ENCODE measurements around the gene SAP130.
A peak's percentile ranks its signal among the peaks of the same experiment; 100 is the strongest.

SAP130 gene

GRCh38 chr2:128027801-128028667 lies at the start of gene SAP130:
TSS of gene SAP130 (minus strand) at chr2:128028059. CDS start at chr2:128026292, 1,767 bp downstream.
- Histone ChIP-seq H3K9me3 (no peaks in the 10 kb centered on the region), H3K36me3 (peaks cover 3% of the 10 kb centered on the region), H3K4me1 (ENCODE audit: control insufficient read depth in 1 of 2, insufficient read depth in 1 of 2, low read depth in 1 of 2, low read length in 1 of 2) (peaks cover 24 to 25% of the 10 kb centered on the region in 2 experiments), H3K4me3 (ENCODE audit: low read depth in 1 of 2, low read length in 1 of 2) (peak within 1 kb of the TSS; percentile 87 to 99), H3K27ac (peak within 1 kb of the TSS; percentile 95), H3K27me3 (peaks cover 3% of the 10 kb centered on the region)
- TF ChIP-seq CTCF (IDR thresholded peaks at IDR 0.05), result peak; percentile 48

GRCh38 chr2:128076461-128077106 lies 48.7 kb upstream of the SAP130 start:
- Histone ChIP-seq H3K9me3 (no peaks in the 10 kb centered on the region), H3K27ac (no peak overlapping the region), H3K36me3 (no peaks in the 10 kb centered on the region), H3K4me1 (ENCODE audit: control insufficient read depth in 1 of 2, insufficient read depth in 1 of 2, low read depth in 1 of 2, low read length in 1 of 2) (no peaks in the 10 kb centered on the region), H3K4me3 (ENCODE audit: low read depth in 1 of 2, low read length in 1 of 2) (no peak overlapping the region), H3K27me3 (no peaks in the 10 kb centered on the region)
- no peak for TF ChIP-seq CTCF (IDR thresholded peaks at IDR 0.05)

- Histone ChIP-seq H3K27me3 (no peaks in the 10 kb centered on the region), H3K9me3 (no peaks in the 10 kb centered on the region), H3K4me1 (ENCODE audit: control insufficient read depth in 1 of 2, insufficient read depth in 1 of 2, low read depth in 1 of 2, low read length in 1 of 2) (no peaks in the 10 kb centered on the region), H3K4me3 (ENCODE audit: low read depth in 1 of 2, low read length in 1 of 2) (no peak overlapping the region), H3K27ac (no peak overlapping the region), H3K36me3 (no peaks in the 10 kb centered on the region)
- no peak for TF ChIP-seq CTCF (IDR thresholded peaks at IDR 0.05)
Measured at GRCh38 chr2:128073278-128073677, 45.4 kb upstream of the SAP130 start.

- H3K27ac ChIP-seq, result no peak overlapping the region
- no peak overlapping the region for H3K4me3 ChIP-seq (ENCODE audit: low read depth in 1 of 2, low read length in 1 of 2)
- H3K27me3 ChIP-seq, result no peaks in the 10 kb centered on the region
- H3K36me3 ChIP-seq, result no peaks in the 10 kb centered on the region
- H3K9me3 ChIP-seq, result no peaks in the 10 kb centered on the region
- TF ChIP-seq CTCF (IDR thresholded peaks at IDR 0.05), result no peak
- no peaks in the 10 kb centered on the region for H3K4me1 ChIP-seq (ENCODE audit: control insufficient read depth in 1 of 2, insufficient read depth in 1 of 2, low read depth in 1 of 2, low read length in 1 of 2)
Measured at GRCh38 chr2:128069769-128070168, 41.9 kb upstream of the SAP130 start.

GRCh38 chr2:128064353-128064752 lies 36.5 kb upstream of the SAP130 start:
- TF ChIP-seq CTCF (IDR thresholded peaks at IDR 0.05), result no peak
- Histone ChIP-seq H3K27me3 (no peaks in the 10 kb centered on the region), H3K4me1 (ENCODE audit: control insufficient read depth in 1 of 2, insufficient read depth in 1 of 2, low read depth in 1 of 2, low read length in 1 of 2) (no peaks in the 10 kb centered on the region)

More at GRCh38 chr2:128064353-128064752, 36.5 kb upstream of the SAP130 start:
- H3K27ac ChIP-seq, result no peak overlapping the region
- H3K4me3 ChIP-seq (ENCODE audit: low read depth in 1 of 2, low read length in 1 of 2), result no peak overlapping the region
- no peaks in the 10 kb centered on the region for H3K9me3 ChIP-seq
- H3K36me3 ChIP-seq, result no peaks in the 10 kb centered on the region

Data from neutrophil (primary cell).